Measurements from ENCODE around the gene PIEZO2.

- TF ChIP-seq EZH2phosphoT487 (conservative IDR thresholded peaks at IDR 0.05; ENCODE audit: low read length) (no peak), CTCF (IDR thresholded peaks at IDR 0.05; ENCODE audit: insufficient read depth, low read length, poor library complexity, severe bottlenecking) (no peak)
Measured at GRCh38 chr18:11145413-11146191, 3.8 kb downstream of the PIEZO2 start.

Measured in SU-DHL-6 (cell line).